Endometrial microvascular endothelial cells (primary cell): ENCODE measurements around the gene AK4. TPM values are rescaled to one million over a fixed set of nuclear protein-coding genes. Genes with fewer than 3 reads are reported as not detected.
"Not testable (repeated sequence)": the region's sequence is repeated elsewhere in the genome, so short reads cannot be mapped to it uniquely, and the experiment has no call there.

ENCODE experiments used
- in situ Hi-C: cut with HindIII; loops from 2 replicates; pipeline ENCODE4 v1.10.0; 2017; ENCODE audit warnings: low sequenced_read_pairs, low pct_unique_long_range_greater_than_20kb; ENCODE audit errors: inconsistent ontology term
- total RNA-seq: library from RNA; depleted of rRNA; stranded (reverse); fragments of >200 nt; gene quantifications from one replicate; pipeline ENCODE4 v1.2.3, GENCODE V29; 2015; ENCODE audit errors: inconsistent ontology term

AK4 gene
- total RNA-seq, 1 donor from 2014 or later, result 11.2 TPM

GRCh38 chr1:65149351-65150107 is 1.5 kb downstream of the AK4 start:
- in situ Hi-C loops, result no loop called here

GRCh38 chr1:65150108-65150463 is 2.1 kb downstream of the AK4 start:
- in situ Hi-C loops, result no loop called here

GRCh38 chr1:65150583-65151263 is 2.7 kb downstream of the AK4 start:
- in situ Hi-C loops, result no loop called here

GRCh38 chr1:65151641-65152040 is 3.6 kb downstream of the AK4 start:
- in situ Hi-C loops, result no loop called here

- in situ Hi-C loops, result no loop called here
These were observed 5.6 kb downstream of the AK4 start for GRCh38 chr1:65153635-65154034.

GRCh38 chr1:65156910-65157545 is 9.0 kb downstream of the AK4 start:
- in situ Hi-C loops, result no loop called here

GRCh38 chr1:65157546-65157941 is 9.5 kb downstream of the AK4 start:
- in situ Hi-C loops, result no loop called here

- in situ Hi-C loops, result not testable (repeated sequence)
These were observed 11.3 kb downstream of the AK4 start for GRCh38 chr1:65159291-65159688.

GRCh38 chr1:65159801-65160523 is 12.0 kb downstream of the AK4 start:
- in situ Hi-C loops, result no loop called here

GRCh38 chr1:65163201-65163805 is 15.3 kb downstream of the AK4 start:
- in situ Hi-C loops, result no loop called here

- in situ Hi-C loops, result not testable (repeated sequence)
These were observed 16.1 kb downstream of the AK4 start for GRCh38 chr1:65164101-65164500.

GRCh38 chr1:65164633-65165032 is 16.6 kb downstream of the AK4 start:
- in situ Hi-C loops, result no loop called here

GRCh38 chr1:65165269-65165993 is 17.4 kb downstream of the AK4 start:
- in situ Hi-C loops, result no loop called here

- in situ Hi-C loops, result no loop called here
These were observed 18.7 kb downstream of the AK4 start for GRCh38 chr1:65166572-65167305.

- in situ Hi-C loops, result no loop called here
These were observed 19.7 kb downstream of the AK4 start for GRCh38 chr1:65167586-65168242.

GRCh38 chr1:65168867-65169266 is 20.9 kb downstream of the AK4 start:
- in situ Hi-C loops, result no loop called here

- in situ Hi-C loops, result no loop called here
These were observed 22.6 kb downstream of the AK4 start for GRCh38 chr1:65170511-65171142.
